ENCODE measurements around the gene TNFAIP8.

TNFAIP8 gene

GRCh38 chr5:119353686-119354366 is 2.0 kb upstream of the TNFAIP8 start:
- no peak for DNase-seq

DNA sequence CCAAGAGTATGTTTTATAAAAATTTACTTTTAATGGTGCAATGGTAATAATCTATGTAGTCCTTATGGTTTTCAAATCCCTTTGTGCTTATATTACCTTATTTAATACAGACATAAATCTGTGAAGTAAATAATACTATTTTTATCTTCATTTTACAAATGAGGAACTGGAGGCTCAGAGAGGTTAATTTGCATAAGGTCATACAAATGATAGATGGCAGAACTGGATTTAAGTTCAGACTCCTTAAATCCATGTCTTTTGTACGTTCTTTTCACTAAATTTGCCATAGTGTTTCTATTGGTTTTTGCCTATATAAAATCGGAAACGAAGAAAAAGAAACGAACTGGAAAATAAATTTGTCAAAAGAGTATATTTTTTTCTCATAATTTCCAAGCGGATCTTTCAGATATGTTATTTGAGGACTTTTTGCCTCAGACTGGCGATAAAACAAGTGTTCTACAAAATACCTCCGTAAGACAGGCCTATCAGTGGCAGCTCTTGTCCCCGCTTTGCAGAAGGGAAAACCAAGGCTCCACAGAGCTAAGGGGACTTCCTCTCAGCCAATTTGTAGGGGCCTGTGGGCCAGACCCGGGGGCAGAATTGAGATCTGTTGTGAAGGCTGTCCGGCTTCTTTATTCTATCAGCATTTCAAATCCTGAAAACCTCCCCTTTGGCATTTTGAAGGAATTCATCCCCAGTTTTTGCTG is 1.1 kb upstream of the TNFAIP8 start:
- no peak for DNase-seq

GRCh38 chr5:119355244-119355638 is 578 bp upstream of the TNFAIP8 start:
- DNase-seq = no peak

GRCh38 chr5:119356612-119357188 is 881 bp downstream of the TNFAIP8 start:
- no peak for DNase-seq

- no peak for DNase-seq
These were observed 1.5 kb downstream of the TNFAIP8 start for GRCh38 chr5:119357270-119357669.

- no peak for DNase-seq
These were observed 2.1 kb downstream of the TNFAIP8 start for GRCh38 chr5:119357808-119358529.

DNA sequence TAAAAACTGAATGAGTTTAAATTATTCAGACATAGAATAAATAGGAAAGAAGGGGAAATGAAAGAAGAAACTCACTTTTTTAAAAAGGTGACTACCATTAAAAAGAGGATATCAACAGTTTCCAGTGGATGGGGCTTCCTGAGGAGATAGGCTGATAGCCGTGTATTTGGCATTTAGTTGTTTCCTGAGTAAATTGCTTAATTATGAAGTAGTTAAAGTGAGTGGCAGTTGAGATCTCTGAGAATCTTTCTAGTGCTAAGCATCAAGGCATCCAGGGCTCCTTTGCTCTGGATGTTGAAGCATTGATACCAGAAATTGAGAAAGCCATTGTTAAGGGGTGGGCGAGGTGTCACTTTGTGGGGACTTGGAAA is 2.7 kb downstream of the TNFAIP8 start:
- DNase-seq = no peak

GRCh38 chr5:119358901-119359603 is 3.2 kb downstream of the TNFAIP8 start:
- no peak for DNase-seq

DNA sequence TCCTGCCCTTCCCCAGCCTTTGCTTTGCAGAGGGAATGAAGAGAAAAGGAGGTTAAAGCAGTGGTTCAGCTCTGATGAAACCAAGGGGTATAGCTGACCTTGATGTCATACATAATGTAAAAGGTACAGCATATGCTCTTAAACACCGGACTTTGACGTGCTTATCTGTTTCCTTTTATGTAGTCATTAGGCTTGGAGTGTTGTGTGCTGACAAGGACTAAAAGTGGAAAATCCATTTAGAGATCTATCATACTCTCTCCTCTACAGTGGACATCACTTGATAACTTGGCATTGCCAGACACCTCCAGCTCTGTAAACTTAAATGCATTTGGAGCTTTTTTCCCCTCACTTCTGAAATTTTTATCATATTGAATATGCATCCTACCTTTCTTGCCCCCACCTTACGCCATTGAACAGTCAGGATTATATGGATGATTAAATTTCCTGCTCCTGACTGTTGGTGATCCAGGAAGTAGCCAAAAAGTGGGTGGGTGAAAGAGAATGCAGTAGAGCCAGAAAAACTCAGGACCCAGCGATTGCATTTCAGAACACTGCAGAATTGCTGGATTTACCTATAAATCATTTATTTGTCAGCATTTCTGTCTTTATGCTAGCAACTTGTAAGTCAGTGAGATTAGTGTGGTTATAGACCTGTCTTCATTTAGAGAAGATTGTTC is 4.1 kb downstream of the TNFAIP8 start:
- DNase-seq = no peak

- no peak for DNase-seq
These were observed 5.2 kb downstream of the TNFAIP8 start for GRCh38 chr5:119360905-119361593.

DNA sequence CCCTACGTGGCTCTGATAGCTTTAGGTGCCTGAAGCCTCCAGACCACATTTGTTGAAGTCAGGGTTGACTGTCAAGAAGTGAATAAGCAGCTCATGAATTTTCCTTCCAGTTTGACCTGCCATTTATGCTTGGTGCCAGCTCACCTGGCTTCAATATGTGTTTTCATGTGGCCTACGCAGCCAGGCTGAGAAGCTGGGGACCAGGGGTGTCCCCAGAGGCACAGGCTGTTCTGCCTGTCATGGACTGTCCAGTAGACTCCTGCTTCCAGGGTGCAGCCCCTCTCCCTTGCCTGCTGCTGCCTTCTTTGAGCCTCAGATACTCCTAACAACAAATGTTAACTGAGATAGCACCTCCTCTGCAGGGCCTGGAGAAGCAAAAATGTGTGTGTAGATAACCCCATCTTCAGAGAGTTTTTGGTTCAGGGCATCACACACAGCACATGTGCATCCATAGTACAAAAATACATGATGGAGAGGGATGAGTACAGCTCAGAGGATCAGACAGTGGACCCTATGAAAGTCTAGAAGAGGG is 5.8 kb downstream of the TNFAIP8 start:
- DNase-seq = no peak

- no peak for DNase-seq
These were observed 6.9 kb downstream of the TNFAIP8 start for GRCh38 chr5:119362714-119363113.

DNA sequence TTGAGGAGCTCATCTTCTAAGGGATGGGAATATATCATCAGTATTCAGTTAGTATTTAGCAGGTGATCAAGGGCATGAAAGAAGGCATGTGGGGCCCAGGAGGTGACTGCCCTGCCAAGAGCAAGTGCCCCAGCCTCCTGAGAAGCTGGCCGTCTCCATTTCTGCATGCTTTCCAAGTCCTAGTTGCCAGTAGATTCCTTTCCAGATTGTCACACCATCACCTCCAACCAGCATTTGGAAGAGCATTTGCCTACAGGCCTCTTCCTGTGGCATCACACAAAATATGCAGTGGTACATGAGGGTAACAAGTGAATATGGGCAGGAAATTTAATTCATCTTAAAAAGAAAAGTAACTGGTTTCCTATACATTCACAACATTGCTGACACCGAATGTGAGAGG is 7.5 kb downstream of the TNFAIP8 start:
- DNase-seq = no peak

DNA sequence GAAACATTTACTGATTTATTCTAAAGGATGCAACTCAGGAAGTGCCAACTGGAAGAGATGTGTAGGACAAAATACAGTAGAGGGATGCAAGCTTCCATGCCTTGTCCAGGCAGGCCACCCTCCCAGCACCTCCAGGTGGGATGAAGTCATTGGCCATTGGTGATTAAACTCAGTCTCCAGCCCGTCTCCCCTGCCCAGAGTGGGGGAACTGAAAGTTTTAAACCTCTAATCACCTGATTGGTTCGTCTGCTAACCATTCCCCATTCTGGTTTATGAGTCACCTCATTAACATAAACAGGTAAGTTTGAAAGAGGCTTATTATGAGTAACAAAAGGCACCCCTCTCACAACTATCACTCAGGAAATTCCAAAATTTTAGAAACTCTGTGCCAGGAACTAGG is 8.1 kb downstream of the TNFAIP8 start:
- DNase-seq = no peak

DNA sequence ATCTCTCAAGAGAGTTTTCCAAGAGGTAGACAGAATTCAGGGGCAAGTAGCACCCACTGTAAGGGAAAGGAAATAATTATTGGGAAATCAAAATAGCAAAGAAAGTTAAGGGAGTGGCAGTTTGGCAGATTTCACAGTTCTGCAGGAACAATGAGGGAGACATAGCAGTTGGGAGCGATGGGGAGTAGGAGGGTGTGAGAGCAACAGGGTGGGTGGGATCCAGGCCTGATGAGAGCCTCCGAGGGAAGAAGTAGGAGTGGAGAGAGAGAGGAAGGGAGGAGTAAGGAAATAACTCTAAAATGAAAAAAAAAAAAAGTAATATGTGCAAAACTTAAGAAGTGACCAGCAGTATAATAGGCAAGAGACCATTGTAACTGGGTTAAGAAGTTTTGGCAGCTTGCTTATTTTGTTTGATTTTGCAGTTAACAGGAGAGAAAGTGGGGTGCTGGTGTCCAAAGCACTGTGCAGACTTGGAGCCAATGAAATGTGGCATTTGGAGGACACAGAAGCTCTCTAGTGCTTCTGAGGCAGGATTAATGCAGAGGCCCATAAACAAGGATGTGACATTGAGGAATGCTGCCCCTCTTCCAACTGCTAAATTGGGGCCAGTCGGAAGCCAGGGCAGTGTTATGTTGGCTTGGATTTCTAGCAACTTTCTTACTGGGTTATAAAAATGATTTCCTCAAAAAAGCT is 10.2 kb downstream of the TNFAIP8 start:
- DNase-seq = no peak

DNA sequence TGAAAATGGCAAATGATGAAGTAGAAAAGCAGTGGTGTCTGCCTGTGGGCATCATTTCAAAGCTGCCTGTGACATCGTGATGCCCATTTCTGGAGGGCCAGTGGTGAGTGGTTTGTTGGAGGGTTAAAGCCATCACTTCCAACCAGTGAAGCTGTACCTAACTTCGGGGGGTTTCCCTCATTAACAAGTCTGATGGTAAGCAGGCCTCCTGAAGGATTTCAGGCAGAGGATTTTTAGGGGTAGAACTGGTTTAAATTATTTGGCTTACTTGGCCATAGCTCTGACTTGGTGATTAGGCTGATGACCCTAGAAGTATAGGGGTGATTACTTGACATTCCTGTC is 10.7 kb downstream of the TNFAIP8 start:
- DNase-seq = no peak

- DNase-seq = no peak
These were observed 11.9 kb downstream of the TNFAIP8 start for GRCh38 chr5:119367502-119368237.

DNA sequence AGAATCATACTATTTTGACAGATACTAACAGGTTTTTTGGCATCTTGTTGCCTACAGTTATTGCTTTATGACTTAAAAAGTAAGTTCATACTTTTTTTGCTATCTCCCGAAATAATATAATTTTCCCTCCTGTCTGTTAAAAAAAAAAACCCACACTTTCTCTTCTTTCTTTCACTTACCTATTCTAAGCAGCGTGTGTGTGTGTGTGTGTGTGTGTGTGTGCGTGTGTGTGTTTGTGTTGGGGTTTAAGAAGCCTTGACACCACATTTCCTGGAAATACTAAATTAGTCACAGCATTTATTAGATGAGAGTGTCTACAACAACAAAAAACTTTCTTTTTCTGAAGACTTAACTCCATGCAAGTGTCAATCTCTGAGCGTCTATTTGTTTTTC is 12.4 kb downstream of the TNFAIP8 start:
- DNase-seq = no peak

DNA sequence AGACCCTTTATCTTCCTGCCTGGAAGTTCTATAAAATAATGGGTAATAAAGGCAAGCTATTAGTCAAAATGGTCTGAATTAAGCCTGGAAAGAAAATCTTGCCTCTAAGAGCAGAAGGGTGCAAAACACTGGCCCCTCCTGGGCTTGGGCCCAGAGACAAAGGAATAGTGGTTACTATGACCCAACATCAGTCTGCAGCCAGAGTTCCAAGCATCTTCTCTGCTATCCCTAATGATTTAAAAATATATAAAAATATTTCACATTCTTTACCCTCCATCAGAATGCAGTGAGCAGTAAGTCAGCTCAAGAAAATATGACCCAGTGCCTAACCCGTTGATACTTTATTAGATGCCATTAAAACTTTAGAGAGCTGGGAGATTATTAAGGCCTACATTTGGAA is 14.7 kb downstream of the TNFAIP8 start:
- no peak for DNase-seq

- no peak for DNase-seq
These were observed 15.3 kb downstream of the TNFAIP8 start for GRCh38 chr5:119371146-119371545.
